OCI-LY7 (cell line): ENCODE results near the gene FIG4.

Experiments used
- CTCF ChIP-seq: fragments of 200-600 bp; sonication (generic); conservative IDR thresholded peaks from 2 replicates; pipeline ENCODE4 v1.5.1; 2014; ENCODE audit warnings: mild to moderate bottlenecking, antibody characterized with exemption, low read length, moderate library complexity, mixed read lengths
- EZH2phosphoT487 ChIP-seq: fragments of 200-600 bp; sonication (generic); IDR thresholded peaks from 2 replicates; pipeline ENCODE4 v1.6.1; 2018; ENCODE audit warnings: low read depth, borderline replicate concordance, mild to moderate bottlenecking, mixed run types, antibody characterized with exemption, low read length, moderate library complexity, mixed read lengths

GRCh38 chr6:109815054-109815453, 124.0 kb downstream of the FIG4 start:
- TF ChIP-seq CTCF: no peak
- TF ChIP-seq EZH2phosphoT487: no peak
